T1000 (cell line): ENCODE results near the gene MAPKBP1.

Experiments used
- DNase-seq: peaks from one replicate; lab custom pipeline; 2025; ENCODE audit warnings: mixed read lengths; lab: John Stamatoyannopoulos, UW

MAPKBP1 gene

GRCh38 chr15:41870689-41871081 lies 96.4 kb downstream of the MAPKBP1 start:
- peak; percentile 46 for DNase-seq

- no peak for DNase-seq
Observed at GRCh38 chr15:41871175-41871905, 97.1 kb downstream of the MAPKBP1 start.

GRCh38 chr15:41872166-41872747 lies 98.0 kb downstream of the MAPKBP1 start:
- DNase-seq: no peak

- no peak for DNase-seq
Observed at GRCh38 chr15:41873711-41874110, 99.4 kb downstream of the MAPKBP1 start.

GRCh38 chr15:41874736-41875135 lies 100.5 kb downstream of the MAPKBP1 start:
- no peak for DNase-seq

GRCh38 chr15:41876007-41876406 lies 101.7 kb downstream of the MAPKBP1 start:
- DNase-seq: no peak

GRCh38 chr15:41876689-41877088 lies 102.4 kb downstream of the MAPKBP1 start:
- DNase-seq: no peak
